ENCODE results near the gene TIMM29.

- TF ChIP-seq CTCF (IDR thresholded peaks at IDR 0.05; ENCODE audit: low read depth, low read length, poor library complexity, severe bottlenecking) (no peak), EZH2phosphoT487 (IDR thresholded peaks at IDR 0.05; ENCODE audit: borderline replicate concordance, low read length) (no peak)
These were observed 16.8 kb upstream of the TIMM29 start for GRCh38 chr19:10911579-10912363.
